Progenitor cell of endocrine pancreas (in vitro differentiated cells): Measurements from ENCODE around the gene RAB27A. TPM values are rescaled to one million over a fixed set of nuclear protein-coding genes. Genes with fewer than 3 reads are reported as not detected.

Experiments used
- DNase-seq: peaks from one replicate; pipeline ENCODE4 v3.0.0; 2021; ENCODE audit warnings: low spot score; ENCODE audit not compliant: unreplicated experiment
- H3K27ac Mint-ChIP-seq: 2 replicates; pipeline ENCODE4 v1.8.0; 2021; ENCODE audit warnings: mild to moderate bottlenecking, moderate library complexity, mixed read lengths
- H3K27me3 Mint-ChIP-seq: 2 replicates; pipeline ENCODE4 v1.8.0; 2021; ENCODE audit warnings: mixed read lengths
- H3K36me3 Mint-ChIP-seq: 2 replicates; pipeline ENCODE4 v1.8.0; 2022; ENCODE audit warnings: mixed read lengths; ENCODE audit not compliant: insufficient read depth
- H3K4me1 Mint-ChIP-seq: 2 replicates; pipeline ENCODE4 v1.8.0; 2021; ENCODE audit warnings: low read depth, mixed read lengths
- H3K4me3 Mint-ChIP-seq: 2 replicates; pipeline ENCODE4 v1.8.0; 2021; ENCODE audit warnings: low read depth, mild to moderate bottlenecking, moderate library complexity, mixed read lengths
- H3K9me3 Mint-ChIP-seq: 2 replicates; pipeline ENCODE4 v1.8.0; 2021; ENCODE audit warnings: low read depth, mixed read lengths
- CTCF ChIP-seq: fragments of 200-600 bp; sonication (generic); IDR thresholded peaks from one replicate; pipeline ENCODE4 v1.5.0; 2021; ENCODE audit warnings: antibody characterized with exemption, mild to moderate bottlenecking; ENCODE audit not compliant: unreplicated experiment
- total RNA-seq: library from RNA; stranded (reverse); gene quantifications from 2 replicates; pipeline ENCODE4 v1.2.1, GENCODE V29; 2021

RAB27A gene
- total RNA-seq, 1 donor from 2014 or later = 14.5 TPM

GRCh38 chr15:55270291-55270690 is 19.3 kb downstream of the RAB27A start:
- Mint-ChIP-seq H3K9me3 (peaks cover 8% of the 10 kb centered on the region), H3K4me3 (no peak overlapping the region), H3K36me3 (no peaks in the 10 kb centered on the region), H3K4me1 (peaks cover 11% of the 10 kb centered on the region), H3K27ac (no peak overlapping the region), H3K27me3 (no peaks in the 10 kb centered on the region)
- no peak for DNase-seq
- no peak for TF ChIP-seq CTCF

- H3K4me3 Mint-ChIP-seq = no peak overlapping the region
- H3K9me3 Mint-ChIP-seq = no peaks in the 10 kb centered on the region
- no peak for DNase-seq
- TF ChIP-seq CTCF = no peak
- no peaks in the 10 kb centered on the region for H3K36me3 Mint-ChIP-seq
- no peaks in the 10 kb centered on the region for H3K27me3 Mint-ChIP-seq
- H3K4me1 Mint-ChIP-seq = peaks cover 11% of the 10 kb centered on the region
- no peak overlapping the region for H3K27ac Mint-ChIP-seq
These were observed 21.4 kb downstream of the RAB27A start for GRCh38 chr15:55268176-55268695.

GRCh38 chr15:55267401-55268175 is 22.0 kb downstream of the RAB27A start:
- no peak overlapping the region for H3K27ac Mint-ChIP-seq
- no peaks in the 10 kb centered on the region for H3K9me3 Mint-ChIP-seq
- peaks cover 11% of the 10 kb centered on the region for H3K4me1 Mint-ChIP-seq
- H3K36me3 Mint-ChIP-seq = no peaks in the 10 kb centered on the region
- TF ChIP-seq CTCF = no peak
- H3K4me3 Mint-ChIP-seq = no peak overlapping the region
- H3K27me3 Mint-ChIP-seq = no peaks in the 10 kb centered on the region
- DNase-seq = no peak

- Mint-ChIP-seq H3K4me1 (peaks cover 11% of the 10 kb centered on the region), H3K36me3 (no peaks in the 10 kb centered on the region), H3K27me3 (no peaks in the 10 kb centered on the region), H3K4me3 (no peak overlapping the region), H3K9me3 (no peaks in the 10 kb centered on the region), H3K27ac (no peak overlapping the region)
- no peak for DNase-seq
- no peak for TF ChIP-seq CTCF
These were observed 23.1 kb downstream of the RAB27A start for GRCh38 chr15:55266547-55266946.

GRCh38 chr15:55260562-55261131 is 29.0 kb downstream of the RAB27A start:
- no peak overlapping the region for H3K27ac Mint-ChIP-seq
- no peaks in the 10 kb centered on the region for H3K4me1 Mint-ChIP-seq
- H3K36me3 Mint-ChIP-seq = peaks cover 6% of the 10 kb centered on the region
- no peak for TF ChIP-seq CTCF
- no peaks in the 10 kb centered on the region for H3K27me3 Mint-ChIP-seq
- no peaks in the 10 kb centered on the region for H3K9me3 Mint-ChIP-seq
- no peak overlapping the region for H3K4me3 Mint-ChIP-seq
- no peak for DNase-seq
